ENCODE results near the gene SMG6. TPM values are rescaled to one million over a fixed set of nuclear protein-coding genes. Genes with fewer than 3 reads are reported as not detected.

SMG6 gene
- total RNA-seq, 1 donor from 2014 or later = 47.7 TPM

GRCh38 chr17:2055292-2056205 is 248.0 kb downstream of the SMG6 start:
- no peak for DNase-seq (ENCODE audit: low spot score, unreplicated experiment)
- TF ChIP-seq, protein P1, sequence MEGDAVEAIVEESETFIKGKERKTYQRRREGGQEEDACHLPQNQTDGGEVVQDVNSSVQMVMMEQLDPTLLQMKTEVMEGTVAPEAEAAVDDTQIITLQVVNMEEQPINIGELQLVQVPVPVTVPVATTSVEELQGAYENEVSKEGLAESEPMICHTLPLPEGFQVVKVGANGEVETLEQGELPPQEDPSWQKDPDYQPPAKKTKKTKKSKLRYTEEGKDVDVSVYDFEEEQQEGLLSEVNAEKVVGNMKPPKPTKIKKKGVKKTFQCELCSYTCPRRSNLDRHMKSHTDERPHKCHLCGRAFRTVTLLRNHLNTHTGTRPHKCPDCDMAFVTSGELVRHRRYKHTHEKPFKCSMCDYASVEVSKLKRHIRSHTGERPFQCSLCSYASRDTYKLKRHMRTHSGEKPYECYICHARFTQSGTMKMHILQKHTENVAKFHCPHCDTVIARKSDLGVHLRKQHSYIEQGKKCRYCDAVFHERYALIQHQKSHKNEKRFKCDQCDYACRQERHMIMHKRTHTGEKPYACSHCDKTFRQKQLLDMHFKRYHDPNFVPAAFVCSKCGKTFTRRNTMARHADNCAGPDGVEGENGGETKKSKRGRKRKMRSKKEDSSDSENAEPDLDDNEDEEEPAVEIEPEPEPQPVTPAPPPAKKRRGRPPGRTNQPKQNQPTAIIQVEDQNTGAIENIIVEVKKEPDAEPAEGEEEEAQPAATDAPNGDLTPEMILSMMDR (IDR thresholded peaks at IDR 0.05; ENCODE audit: unreplicated experiment) = no peak
- H3K27me3 Mint-ChIP-seq = peaks cover 41% of the 10 kb centered on the region
- H3K4me1 Mint-ChIP-seq (ENCODE audit: low read depth) = peaks cover 5% of the 10 kb centered on the region
- no peaks in the 10 kb centered on the region for H3K9me3 Mint-ChIP-seq (ENCODE audit: low read depth)
- peaks cover 10% of the 10 kb centered on the region for H3K36me3 Mint-ChIP-seq (ENCODE audit: insufficient read depth)
- H3K4me3 Mint-ChIP-seq (ENCODE audit: low read depth) = no peak overlapping the region
- no peak overlapping the region for H3K27ac Mint-ChIP-seq

GRCh38 chr17:2054512-2055291 is 248.9 kb downstream of the SMG6 start, which contains the start of gene HIC1:
HIC1 (plus strand) TSS chr17:2055103; CDS start chr17:2056691, 1,588 bp downstream.
- peaks cover 33% of the 10 kb centered on the region for H3K27me3 Mint-ChIP-seq
- TF ChIP-seq, protein P1 (IDR thresholded peaks at IDR 0.05; ENCODE audit: unreplicated experiment) = peak; percentile 97
- H3K9me3 Mint-ChIP-seq (ENCODE audit: low read depth) = no peaks in the 10 kb centered on the region
- DNase-seq (ENCODE audit: low spot score, unreplicated experiment) = peak; percentile 66
- no peak within 1 kb of the TSS for H3K27ac Mint-ChIP-seq
- H3K4me1 Mint-ChIP-seq (ENCODE audit: low read depth) = peaks cover 5% of the 10 kb centered on the region
- peaks cover 5% of the 10 kb centered on the region for H3K36me3 Mint-ChIP-seq (ENCODE audit: insufficient read depth)
- H3K4me3 Mint-ChIP-seq (ENCODE audit: low read depth) = peak within 1 kb of the TSS; percentile 35

DNA sequence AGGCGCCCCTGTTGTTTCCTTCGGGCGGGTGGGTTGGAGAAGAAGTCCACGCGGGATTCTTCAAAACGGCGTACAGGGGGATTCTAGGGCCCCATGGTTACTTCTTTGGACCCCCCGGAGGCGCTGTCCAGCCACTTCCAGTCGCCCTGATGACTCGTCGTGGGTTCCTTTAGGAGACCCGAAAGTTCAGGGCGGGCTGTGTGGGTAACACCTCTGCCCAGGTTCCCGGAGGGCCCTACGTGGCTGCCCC is 249.4 kb downstream of the SMG6 start:
- Mint-ChIP-seq H3K27me3 (peaks cover 30% of the 10 kb centered on the region), H3K4me1 (ENCODE audit: low read depth) (peaks cover 7% of the 10 kb centered on the region), H3K4me3 (ENCODE audit: low read depth) (peak overlapping the region; percentile 35), H3K27ac (no peak overlapping the region), H3K36me3 (ENCODE audit: insufficient read depth) (peaks cover 2% of the 10 kb centered on the region), H3K9me3 (ENCODE audit: low read depth) (no peaks in the 10 kb centered on the region)
- TF ChIP-seq, protein P1 (IDR thresholded peaks at IDR 0.05; ENCODE audit: unreplicated experiment) = no peak
- DNase-seq (ENCODE audit: low spot score, unreplicated experiment) = no peak

DNA sequence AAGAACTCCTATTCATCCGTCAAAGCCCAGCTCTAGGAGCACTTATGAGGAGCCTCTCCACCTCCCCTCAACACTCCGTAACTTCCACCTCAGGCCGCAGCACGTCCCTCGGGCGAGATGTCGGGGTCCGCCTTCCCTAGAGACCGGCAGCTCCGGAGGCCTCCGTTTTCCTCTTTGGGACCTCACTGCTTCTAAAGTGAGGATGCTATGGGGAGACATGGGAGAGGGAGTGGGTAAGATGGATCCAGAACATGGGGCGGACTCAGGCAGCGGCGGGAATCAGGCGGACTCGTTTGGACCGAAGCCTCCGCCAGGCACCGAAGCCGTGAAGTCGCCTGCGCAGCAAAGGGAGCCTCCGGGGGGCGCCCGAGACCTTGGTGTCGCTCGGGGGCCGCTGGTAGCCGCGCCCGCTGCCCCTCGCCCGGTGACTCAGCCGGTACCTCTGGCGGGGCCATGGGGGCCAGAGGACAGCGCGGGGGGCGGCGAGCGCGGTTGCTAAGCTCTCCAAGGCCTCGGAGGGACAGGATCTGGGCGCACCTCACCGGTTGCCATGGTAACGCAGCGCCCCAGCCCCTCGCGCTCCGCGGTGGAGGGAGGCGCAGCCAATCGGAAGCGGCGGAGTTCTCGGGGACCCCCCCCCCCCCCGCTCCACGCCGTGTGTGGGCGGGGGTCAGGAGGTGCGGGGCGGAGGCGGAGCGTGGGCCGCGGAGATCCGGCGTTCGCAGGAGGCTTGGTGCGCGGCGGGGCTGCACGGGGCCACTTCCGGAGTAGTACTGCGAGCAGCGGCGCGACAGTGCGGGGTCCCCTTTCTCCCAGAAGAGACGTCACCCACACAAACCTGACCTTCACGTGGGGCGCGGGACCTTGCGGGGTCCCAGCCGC is 250.0 kb downstream of the SMG6 start:
- Mint-ChIP-seq H3K4me3 (ENCODE audit: low read depth) (peak overlapping the region; percentile 35), H3K27me3 (peaks cover 33% of the 10 kb centered on the region), H3K9me3 (ENCODE audit: low read depth) (no peaks in the 10 kb centered on the region), H3K4me1 (ENCODE audit: low read depth) (peaks cover 10% of the 10 kb centered on the region), H3K36me3 (ENCODE audit: insufficient read depth) (peaks cover 2% of the 10 kb centered on the region), H3K27ac (no peak overlapping the region)
- TF ChIP-seq, protein P1 (IDR thresholded peaks at IDR 0.05; ENCODE audit: unreplicated experiment) = peak; percentile 48
- DNase-seq (ENCODE audit: low spot score, unreplicated experiment) = no peak
